Activated naive CD8-positive, alpha-beta T cell treated with anti-CD3 and anti-CD28 coated beads, Interleukin-2, amount 50 U/mL, for 16 hours (primary cell): ENCODE data around the gene NFYC.

ENCODE experiments used
- DNase-seq: peaks from one replicate; pipeline ENCODE4 v3.0.0-alpha.2; 2020; ENCODE audit warnings: low read depth, low spot score

Gene NFYC

DNA sequence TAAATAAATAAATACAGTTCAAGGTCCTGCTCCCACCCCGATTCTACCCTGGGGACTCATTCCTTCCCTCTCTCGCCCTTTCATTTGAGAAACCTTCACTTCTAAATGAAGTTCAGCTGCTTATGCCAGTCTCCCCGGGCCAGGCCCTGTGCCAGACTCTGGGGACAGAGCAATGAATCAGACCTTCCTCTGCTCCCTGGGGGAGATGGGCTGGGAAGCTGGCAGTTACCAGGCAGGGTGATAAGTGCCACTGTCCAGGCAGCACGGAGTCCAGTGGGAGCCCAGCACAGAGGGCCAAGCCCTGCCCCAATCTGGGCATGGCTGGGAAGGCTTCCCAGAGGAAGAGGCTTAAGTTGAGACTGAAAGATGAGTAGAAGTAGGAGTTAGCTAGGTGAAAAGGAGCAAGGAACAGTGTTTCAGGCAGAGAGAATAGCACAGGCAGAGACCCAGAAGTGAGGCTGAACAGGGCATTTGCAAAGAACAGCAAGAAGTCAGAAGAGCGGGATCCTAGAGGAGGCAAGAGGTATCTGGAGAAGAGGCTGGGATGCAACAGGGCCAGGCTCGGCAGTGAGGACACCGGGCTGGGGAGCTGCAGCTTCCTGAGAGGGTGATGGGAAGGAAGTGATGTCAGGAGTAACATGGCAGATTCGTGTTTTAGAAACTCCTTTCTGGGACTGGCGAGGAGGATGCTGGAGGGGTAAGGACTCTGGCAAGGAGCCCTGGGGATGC is 105.6 kb downstream of the NFYC start:
- no peak for DNase-seq

DNA sequence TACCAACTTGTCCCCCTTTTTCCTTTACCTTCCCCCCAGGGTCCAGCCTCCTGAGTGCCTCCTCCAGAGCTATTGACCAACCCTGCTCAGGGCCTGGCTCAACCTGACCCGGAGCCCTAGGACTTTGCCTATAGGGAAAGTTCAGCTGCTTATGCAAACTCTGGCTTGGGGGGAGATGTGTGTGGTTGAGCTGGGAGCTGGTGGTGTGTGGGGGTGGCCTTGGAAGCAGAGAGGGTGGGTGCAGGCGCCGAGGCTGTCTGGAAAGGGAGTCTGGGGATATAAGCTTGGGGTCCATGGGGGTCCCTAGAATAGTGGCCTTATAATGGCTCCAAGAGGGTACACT is 106.1 kb downstream of the NFYC start:
- no peak for DNase-seq

DNA sequence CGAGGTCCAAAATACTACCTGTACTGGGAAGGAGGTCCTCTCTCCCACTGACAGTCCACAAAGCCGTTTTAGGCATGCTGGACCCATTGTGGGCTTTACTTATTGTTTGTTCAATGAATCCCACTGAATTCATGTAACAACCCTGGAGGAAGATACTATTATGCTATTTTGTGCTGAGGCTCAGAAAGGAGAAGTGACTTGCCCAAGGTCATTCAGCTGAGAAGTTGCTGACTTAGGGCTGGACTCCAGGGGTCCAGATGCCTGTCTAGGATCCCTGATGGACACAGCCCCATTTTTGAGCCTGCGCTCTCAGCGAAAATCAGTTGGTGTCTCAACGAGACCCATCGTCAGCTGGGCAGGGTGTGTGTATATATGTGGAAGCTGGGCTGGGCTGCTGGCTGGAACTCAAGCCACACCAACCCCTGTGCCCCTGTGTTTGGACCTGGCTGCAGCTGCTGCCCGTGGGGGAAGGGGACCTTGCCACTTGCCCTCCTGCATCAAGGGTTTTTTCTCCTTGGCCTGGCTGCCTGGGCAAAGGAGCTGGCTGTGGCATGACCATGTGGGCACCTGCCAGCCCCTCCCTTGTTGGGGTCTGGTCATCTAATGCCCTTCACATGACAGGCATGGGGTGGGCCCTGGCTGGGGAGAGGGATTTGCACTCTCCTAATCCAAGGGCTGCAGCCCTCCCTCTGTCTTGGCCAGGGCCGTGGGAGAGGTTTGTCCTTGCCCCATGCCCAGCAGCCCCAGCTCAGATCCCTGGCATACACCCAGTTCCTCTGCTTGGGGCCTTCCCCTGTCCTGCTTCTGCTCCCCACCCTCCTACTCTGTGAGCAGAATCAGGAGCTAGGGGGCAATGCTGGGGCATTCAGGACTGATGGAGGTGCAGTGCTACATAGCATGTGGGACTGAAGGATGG is 107.1 kb downstream of the NFYC start:
- DNase-seq: no peak

DNA sequence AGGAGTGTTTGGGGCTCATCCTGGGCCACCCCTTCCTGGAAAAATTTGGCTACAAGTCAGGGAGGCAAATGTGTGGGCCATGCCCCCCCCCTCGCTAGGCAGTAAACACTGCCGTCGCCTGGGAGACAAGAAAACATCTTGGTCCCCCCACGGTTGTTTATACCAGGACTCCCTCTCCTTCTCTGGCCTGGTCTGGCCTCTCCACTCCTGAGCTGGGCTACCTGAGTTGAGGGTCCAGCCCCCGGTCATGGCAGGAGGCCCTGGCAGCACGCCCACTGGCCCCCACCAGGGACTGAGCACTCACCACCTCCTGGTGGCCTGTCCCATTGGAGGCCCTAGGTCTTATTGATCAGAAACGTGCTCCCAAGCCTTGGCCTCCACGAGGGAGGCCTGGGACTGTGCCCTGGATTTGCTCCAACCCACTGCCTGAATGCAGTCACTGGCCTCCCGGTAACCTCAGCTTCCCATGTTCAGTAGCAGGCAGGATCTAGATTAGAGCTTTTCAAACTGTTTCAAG is 107.9 kb downstream of the NFYC start:
- no peak for DNase-seq

DNA sequence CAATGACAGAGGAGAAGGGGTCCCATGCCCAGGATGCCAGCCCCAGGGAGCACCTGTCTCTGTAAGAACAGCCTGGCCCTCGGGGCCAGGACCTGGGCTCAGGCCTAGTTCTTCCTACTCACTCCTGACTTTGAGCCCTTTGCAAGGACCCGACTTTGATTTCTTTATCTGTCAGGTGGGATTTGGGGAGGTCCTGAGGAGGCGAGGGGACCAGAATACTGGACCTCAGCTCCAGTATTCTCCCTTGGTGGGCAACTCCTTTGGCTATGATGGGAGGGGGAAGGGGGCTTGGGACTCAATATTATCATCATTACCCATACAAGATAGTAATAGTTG is 110.2 kb downstream of the NFYC start:
- no peak for DNase-seq

DNA sequence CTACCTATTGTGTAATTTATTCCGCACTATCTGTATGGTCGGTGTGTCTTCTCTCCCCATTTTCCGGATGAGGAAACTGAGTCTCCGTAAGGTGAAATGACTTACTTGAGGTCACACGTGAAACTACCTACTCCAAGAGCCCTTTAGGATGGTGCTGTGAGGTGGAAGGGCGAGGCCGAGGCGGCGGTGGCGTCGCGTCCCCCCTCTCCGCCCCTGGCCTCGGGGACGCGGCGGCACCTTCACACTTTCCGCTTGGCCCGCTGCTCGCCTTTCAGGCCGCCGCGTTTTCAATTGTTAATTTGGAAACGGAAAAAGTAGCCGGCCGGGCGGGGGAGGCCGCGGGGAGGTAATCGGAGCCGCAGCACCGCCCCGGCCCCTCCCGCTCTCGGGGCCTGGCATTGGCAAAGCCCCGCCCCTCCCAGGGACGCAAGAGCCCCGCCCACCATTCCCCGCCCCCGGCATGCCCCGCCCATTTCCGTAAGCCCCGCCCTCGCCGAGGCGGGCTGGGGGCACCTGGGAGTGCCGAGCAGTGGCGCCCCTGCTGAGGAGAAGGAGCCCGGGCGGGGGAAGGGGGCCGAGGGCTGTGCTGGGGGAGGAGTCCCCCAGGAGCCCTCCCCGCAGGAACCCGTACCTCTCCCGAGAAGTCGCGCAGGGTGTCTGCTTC is 110.7 kb downstream of the NFYC start:
- peak; percentile 58 for DNase-seq

DNA sequence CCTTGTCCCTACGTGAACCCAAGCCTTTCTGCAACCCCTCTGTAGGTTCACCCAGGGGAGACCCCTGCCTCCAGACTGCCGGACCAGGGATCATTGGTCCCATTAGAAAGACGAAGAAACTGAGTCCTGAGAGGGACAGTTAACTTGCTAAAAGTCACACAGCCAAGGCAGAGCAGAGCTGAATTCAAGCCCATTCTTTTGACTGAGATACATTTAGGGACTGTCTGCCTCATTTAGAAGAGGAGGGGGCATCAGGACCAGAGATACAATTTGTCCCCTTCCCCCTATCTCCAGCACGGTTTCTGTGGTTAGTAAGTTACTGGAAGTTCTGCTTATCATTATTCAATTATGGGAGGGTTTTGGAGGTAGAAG is 111.2 kb downstream of the NFYC start:
- DNase-seq: no peak

DNA sequence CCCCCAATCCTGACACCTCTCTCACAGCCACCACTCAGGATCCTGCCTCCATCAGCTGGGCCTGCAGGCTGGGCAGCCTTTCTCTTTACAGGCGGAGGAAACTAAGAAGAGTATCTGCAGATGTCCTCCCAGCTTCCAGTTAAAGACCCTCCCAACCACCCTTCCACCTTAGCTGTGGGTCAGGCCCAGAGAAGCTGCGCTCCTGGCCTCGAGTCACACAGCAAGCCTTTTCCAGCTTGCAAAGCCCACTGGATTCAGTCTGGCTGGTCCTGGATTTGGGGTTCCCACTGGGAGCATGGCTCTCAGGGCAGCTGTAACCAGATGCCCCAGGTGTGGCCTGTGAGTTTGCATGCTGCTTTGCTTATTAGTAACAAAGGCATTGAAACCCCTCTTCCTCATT is 111.9 kb downstream of the NFYC start:
- DNase-seq: no peak

DNA sequence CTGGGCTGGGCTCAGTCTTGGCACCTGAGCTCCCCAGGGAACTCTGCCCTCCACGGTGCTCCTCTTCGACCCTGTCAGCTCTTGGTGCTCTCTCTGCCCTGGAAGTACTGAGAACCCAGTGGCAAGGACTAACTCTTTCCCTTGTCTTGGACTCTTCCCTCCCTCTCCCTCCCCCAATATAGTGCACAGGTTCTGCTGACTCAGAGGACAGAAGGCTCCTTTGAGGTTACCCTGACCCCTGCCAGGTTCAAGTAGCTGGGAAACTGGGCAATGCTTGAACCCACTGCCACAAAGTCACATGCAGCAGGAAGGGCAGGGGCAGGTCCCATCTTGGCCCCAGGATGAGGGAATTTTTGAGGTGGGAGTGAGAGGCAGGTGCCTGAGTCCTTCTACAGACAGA is 112.4 kb downstream of the NFYC start:
- DNase-seq: no peak

DNA sequence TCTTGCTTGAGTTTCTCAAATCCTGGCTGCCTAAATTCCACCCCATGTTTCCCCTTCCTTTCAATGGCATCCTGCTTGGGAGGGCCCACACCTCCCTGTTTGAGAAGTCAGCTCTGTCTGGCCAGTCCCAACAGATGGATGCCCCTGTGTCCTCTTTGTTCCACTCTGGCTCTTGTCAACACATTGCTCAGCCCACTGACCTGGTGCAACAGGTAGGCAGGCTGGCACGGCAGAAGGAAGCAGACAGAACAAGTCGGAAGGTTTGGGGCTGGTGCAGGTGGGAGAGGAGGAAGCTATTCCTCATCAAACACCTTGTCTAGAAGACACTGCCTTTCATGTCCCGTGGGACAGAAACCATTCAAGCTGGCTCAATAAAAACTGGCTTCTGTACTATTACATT is 114.7 kb downstream of the NFYC start:
- no peak for DNase-seq

DNA sequence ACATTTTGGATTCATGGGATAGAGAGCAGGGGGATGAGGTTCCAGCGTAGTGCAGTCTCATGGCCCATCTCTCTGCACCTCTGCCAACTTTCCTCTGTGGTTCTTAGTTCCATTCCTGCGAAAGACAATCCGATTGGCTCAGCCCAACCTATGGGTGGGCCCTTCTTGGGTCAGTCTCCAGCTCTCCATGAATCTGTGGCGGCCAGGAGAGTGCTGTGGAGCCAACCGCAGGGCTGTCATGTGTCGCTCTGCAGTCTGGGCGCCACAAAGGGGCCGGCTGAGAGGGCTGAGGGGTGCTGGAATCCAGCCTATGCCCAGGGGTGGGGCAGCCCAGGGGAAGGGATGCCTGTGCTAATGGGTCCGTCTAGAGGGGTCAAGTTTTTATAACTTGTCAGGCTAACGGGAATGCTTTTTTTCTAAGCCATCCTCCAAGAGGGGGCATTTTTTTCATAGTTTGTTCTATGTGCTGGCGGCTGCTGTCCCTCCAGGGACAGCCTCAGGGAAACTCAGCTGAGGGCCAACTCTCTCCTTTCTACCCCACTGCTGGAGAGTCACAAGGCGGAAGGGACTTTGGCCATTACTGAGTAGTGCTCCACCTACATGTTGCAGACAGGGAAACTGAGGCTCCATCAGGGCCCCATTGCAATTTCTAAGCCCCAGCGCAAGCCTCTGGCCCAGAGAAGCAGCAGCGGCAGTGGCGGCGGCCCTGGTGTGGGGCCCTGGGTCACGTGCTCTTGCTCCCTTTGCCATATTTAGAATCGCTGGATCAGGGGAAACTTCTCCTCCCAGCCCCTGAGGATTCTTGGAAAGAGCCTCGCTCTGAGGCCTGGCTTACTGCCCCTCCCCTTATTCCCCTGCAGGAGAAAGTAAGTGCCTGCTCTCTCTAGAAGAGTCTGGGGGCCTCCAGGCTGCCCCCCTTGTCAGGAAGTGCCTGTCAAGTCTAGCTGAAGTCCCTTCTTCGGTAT is 115.5 kb downstream of the NFYC start:
- DNase-seq: no peak

DNA sequence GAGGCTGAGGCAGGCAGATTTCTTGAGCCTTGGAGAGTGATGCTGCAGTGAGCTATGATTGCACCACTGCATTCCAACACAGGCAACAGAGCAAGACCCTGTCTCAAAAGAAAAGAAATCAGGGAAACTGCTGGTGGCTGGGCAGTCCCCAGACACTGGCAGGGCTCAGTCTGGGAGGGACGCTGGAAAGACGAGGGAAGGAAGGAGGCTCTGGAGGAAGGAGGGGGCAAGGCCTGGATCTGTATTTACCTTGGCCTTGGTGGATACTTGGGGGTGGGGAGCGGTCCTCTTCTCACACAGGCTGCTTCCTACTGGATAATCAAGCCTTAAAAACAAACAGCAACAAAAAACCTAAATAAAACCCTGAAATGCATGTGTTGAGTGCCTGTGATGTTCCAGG is 116.5 kb downstream of the NFYC start:
- DNase-seq: no peak

DNA sequence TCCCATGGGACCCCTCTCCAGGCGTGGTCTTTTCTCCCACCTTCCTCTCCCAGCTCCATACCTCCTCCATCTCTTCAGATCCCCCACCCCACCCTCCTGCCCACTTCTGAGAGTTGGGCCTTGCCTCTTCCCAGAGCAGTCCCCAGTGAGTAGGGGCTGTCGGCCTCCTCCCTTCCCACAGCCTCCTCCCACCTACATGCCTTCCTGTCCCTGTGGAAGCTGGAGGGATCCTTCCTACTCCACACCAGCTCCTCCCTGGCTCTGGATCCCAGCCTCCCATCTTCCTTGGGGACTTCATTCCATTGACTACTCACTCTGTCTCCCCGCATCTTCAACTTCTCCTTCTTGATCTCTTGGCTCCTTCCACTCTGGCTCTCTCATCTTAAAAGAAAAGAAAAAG is 116.9 kb downstream of the NFYC start:
- no peak for DNase-seq

DNA sequence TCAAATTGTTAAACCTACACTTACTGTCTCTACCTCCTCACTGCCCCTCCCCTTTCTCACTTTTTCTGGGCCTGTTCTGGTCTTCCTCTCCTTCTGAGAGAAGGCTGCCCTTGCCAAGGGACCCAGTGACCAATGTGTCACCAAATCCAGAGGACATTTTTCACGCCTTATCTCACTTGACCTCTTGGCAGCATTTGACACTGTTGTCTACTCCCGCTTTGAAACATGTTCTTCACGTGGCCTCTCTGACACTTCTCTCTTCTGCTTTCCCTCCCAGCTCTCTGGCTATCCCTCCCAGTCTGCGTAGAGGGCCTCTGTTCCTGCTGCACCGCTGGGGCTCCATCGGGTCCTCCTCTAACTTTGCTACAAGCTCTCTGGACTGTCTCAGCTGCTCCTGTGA is 117.4 kb downstream of the NFYC start:
- DNase-seq: no peak

DNA sequence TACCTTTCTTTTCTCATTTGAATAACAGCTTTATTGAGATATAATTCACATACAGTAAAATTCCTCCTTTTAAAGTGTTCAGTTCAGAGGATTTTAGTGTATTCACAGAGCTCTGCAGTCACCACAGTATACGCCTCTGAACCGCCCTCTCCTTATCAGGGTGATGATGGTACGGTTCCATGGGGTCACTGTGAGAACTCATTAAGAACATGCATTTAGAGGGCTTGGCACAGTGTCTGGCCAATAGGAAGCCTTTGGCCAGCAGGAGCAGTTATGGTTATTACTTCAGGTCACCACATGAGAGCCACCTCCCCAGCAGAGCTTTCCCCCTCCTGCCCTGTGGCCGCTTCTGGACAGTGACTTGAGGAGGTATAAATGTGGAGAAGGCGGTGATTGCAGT is 119.4 kb downstream of the NFYC start:
- DNase-seq: no peak

DNA sequence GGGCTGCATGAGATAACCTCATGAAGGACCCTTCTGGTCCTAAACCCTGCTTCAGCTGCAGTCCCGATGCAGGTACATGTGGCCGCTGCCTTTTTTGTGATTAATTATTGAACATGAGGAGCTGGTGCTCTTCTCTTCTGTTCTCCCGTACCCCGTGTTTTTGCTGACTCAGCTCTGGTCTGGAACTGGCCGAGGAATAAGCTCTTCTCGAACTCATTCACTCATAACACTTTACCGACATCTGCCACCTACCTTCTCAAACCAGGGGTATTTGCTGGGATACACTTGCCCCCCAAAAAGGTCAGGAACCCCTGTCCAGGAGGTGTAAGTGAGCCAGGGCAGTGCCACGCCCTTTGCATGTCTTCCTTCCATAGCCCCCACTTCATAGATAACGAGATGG is 123.9 kb downstream of the NFYC start:
- DNase-seq: no peak

DNA sequence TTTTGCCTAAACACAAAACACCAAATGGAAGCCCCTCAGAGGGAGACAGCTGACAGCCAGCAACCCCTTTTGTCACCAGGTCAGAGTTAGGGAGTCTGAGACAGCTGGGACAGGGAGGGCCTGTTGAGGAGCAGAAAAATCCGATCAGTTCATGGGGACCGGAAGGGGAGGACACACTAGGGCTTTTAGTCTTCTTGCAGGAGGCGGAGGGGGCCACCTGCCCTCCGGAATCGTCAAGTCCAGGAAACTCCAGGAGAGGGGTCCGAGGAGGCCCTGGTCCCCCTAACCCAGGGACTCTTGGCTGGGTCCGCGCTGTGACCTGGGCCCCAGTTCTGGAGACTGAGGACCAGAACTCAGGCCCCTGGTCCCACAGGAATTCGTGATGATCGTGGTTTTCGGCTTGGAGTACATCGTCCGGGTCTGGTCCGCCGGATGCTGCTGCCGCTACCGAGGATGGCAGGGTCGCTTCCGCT is 126.3 kb downstream of the NFYC start:
- no peak for DNase-seq

DNA sequence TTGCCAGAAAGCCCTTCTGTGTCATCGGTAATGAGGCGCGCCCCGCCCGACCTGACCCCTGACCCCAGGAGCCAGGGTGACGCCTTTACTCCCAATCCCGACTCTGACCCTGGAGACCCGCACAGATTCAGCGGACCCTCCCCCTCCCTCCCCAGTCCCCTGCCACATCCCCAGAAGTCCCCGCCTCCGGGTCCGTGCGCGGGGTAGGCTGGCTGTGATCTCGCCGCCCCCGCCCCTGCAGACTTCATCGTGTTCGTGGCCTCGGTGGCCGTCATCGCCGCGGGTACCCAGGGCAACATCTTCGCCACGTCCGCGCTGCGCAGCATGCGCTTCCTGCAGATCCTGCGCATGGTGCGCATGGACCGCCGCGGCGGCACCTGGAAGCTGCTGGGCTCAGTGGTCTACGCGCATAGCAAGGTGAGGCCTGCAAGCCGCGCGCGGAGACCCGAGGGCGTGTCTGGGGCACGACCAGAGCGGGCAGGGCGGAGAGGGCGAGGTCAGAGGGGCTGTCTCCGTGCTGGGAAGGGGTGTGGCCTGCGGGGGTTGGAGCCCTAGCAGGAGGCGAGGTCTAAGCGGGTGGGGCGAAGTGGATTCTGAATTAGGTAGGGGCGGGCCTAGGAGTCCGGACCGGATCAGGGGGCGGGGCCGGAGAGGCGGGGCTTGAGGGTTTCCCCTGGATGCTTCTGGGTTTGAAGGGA is 126.9 kb downstream of the NFYC start:
- DNase-seq: peak; percentile 74

DNA sequence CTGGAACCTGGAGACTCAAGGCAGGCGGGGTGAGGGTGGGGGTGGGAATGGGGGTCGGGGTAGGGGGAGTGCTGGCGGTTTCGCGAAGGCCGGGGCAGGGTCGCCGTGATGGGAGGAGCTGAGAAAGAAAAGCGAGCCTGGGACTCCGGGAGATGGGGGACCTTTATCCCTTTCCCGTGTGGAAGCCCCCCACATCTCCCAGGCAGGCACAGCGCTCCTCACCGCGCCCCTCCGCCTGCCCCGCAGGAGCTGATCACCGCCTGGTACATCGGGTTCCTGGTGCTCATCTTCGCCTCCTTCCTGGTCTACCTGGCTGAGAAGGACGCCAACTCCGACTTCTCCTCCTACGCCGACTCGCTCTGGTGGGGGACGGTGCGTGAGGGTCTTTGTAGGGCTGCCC is 127.6 kb downstream of the NFYC start:
- no peak for DNase-seq

DNA sequence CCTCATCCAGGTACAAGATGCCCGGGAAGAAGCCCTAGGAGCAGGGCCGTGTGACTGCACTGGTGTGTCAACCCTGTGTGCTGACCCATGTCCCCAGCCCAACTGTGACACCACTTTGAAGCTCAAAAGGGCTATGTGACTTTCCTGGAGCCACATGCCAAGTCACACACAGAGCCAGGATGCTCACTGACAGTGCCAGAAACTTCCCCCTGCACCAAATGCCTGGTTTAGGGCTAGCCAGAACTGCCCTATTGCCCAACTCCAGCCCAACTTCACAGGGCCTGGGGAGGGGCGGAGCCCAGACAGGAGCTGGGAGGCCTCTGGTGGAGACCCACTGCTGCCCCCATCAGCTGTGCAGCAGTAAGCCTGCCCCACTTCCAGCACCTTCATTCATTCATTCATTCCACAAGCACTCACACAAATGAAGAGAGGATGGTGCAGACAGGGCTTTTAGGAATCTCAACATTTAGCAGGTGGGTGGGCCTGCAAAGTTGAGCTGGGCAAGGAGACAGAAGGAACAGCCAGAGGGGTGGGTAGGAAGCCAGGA is 128.8 kb downstream of the NFYC start:
- DNase-seq: no peak
